HG03135 (cell line): ENCODE data around the gene TM9SF2.
"Not testable (repeated sequence)": the region's sequence is repeated elsewhere in the genome, so short reads cannot be mapped to it uniquely, and the experiment has no call there.

Experiments used
- ATAC-seq: cut with Tn5 transposase; IDR thresholded peaks from one replicate; pipeline ENCODE4 v1.9.1; 2021; ENCODE audit warnings: mild to moderate bottlenecking, moderate library complexity; ENCODE audit not compliant: unreplicated experiment

Gene TM9SF2

DNA sequence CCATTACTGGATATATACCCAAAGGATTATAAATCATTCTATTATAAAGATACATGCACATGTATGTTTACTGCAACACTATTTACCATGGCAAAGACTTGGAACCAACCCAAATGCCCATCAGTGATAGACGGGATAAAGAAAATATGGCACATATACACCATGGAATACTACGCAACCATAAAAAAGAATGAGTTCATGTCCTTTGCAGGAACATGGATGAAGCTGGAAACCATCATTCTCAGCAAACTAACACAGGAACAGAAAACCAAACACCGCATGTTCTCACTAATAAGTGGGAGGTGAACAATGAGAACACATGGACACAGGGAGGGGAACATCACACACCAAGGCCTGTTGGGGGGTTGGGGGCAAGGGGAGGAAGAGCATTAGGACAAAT is 9.5 kb upstream of the TM9SF2 start:
- not testable (repeated sequence) for ATAC-seq

DNA sequence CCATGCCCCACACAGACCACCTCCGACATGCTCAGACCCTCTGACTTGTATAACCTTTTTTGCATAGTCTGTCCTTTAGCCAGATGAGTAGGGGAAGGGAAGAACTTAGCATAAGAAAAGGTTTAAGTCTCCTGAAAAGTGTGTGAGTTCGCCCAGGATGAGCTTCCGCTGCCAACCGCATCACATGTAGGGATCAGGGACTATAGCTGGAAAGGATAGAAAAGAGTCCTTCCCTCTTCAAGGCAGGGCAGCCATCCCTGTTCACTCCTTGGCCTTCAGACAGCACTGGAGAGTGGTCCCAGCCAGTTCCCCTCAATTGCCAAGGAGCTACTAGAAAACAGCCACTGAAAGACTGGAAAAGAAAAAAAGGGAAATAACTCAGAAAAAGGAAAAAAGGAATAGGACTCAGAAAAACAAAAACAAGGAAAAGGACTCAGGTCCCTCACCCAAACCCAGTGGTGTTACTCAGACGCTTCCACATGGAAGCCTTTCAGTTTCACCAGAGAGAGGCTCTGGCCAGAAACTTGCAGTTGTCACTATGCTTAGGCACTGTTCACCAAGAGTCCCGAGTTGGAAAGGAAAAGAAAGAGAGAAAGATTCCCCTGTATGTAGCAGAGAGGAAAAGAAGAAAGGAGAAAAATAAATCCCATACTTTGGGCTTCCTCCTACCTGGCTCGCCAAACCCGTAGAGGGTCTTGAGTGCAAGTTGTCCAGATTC is 5.6 kb upstream of the TM9SF2 start:
- ATAC-seq = no peak

DNA sequence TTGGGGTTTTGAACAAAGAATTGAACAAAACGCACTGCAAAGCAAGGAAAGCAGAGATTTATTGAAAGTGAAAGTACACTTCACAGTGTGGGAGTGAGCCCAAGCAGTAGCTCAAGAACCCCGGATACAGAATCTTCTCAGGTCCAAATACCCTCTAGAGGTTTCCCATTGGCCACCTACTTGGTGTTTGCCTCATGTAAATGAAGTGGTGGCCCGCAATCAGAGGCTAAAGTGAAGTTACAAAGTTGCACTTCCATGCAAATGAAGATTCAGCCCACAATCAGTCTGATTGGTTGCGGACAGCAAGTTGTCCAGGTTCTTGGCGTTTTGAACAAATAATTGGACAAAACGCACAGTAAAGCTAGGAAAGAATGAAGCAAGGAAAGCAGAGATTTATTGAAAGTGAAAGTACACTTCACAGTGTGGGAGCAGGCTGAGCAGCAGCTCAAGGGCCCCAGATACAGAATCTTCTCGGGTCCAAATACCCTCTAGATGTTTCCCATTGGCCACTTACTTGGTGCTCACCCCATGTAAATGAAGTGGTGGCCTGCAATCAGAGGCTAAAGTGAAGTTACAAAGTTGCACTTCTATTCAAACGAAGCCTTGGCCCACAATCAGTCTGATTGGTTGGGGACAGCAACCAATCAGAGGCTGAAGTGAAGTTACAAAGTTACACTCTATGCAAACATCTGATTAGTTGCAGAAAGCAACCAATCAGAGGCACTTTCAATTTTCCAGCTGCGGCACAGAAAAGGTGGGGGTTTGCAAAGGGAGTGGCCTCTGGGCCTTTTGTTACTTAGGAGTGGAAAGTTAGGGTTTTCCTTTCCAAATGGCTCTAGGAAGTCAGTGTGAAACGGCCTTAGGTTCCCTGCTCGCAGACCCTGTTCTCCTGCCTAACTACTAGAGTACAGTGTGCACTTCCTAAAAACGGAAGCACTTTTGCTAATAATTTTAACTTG is 4.8 kb upstream of the TM9SF2 start:
- ATAC-seq = peak; percentile 42

DNA sequence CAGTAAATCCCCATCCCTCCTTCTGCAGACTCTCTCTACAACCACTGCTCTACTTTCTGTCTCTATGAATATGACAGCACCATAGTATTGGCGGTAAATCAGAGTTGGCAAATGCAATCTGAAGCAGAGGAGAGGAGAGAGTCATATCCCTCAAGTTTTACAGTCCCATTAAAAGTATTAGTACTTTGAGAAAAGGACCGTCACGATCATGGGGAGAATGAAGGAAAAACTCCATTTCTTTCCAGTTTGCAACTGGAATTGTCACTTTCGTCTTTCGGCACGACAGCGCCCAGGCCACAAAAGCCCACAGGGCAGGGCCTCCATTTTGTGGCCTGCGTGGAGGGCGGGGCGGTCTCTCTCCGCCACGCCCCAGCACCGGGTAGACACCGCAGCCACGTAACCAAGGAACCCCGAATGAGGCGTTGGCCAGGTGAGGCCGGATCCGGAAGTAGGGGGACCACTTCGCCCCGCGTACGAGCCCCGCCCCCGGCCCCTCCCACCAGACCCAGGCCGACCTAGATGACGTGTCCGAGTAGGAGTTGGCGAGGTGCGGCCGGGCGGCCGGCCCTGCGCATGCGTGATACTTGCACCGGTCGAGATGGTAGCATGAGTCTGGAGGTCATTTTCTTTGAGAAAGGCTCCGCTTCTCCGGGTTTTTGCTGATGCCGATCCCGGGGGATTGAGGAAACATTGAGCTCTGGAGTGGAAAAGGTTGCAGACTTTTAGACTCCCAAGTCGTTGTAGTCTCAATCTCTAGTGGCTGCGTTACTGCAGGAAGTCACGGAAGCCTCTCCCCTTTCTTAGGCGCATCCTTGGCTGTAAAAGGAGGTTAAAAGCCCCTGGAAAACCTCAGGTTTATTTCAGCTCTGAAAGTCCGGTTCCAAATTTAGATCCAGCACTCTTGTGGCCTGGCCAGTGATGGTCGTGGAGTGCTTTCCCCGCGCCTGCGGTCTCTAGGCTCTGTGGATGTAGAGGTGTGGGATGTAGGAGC is 2.8 kb upstream of the TM9SF2 start:
- peak; percentile 50 for ATAC-seq

DNA sequence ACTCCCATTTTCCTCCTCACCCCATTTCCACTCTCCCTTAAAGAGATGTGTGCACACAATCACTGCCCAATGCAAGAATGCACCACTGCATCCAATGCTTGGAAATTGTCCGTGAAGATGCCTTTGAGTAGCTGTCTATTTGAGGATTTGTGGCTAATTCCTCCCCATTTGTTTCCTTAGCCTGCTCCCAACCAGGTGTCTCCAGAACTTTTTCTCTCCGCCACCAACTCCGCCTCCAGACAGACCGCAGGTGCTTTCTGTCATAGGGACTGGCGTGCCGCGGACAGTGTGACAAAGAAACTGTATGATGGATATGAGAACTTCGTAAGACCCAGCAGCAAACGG is 461 bp upstream of the TM9SF2 start:
- peak; percentile 7 for ATAC-seq

DNA sequence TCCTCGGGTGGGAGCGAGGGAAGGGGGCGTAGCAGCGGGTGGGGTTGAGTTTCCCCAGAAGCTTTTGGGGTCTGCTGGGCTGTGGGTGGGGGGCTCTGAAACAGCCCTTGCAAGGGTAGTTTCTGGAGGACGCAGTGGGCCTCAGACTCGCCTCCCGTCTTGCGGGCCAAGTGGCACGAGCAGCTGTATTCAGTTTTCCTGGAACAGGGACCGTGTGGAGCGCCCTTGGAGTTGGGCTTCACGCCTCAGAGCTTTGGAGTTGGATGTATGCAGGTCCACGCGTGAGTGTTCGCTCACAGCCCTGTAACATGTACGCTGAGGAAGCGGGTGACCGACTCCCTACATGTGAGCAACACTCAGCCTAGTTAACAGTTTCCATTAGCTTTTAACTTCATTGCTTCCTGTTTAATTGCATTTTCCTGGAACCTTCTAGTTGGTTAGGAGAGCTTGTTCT is 603 bp downstream of the TM9SF2 start:
- no peak for ATAC-seq

DNA sequence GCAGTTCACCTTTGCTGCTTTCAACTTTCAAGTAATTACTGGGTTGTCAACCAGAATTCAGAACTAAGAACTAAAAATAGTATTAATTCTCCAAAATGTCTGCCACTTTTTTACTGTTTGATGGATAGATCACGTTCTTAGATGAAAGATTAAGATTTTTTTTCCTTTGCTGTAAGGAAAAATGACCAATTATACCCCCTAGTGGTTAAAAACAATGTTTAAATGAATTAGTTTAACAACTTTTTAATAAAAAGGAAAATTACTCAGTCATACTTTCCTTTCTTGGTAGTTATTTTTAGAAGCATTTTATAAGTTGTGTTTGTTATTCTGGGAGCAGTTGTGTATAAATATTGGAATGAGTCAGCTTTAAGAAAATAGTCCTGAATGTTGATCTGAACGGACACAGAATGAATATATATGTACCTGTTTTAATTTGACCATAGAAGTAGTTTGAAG is 4.6 kb downstream of the TM9SF2 start:
- no peak for ATAC-seq

DNA sequence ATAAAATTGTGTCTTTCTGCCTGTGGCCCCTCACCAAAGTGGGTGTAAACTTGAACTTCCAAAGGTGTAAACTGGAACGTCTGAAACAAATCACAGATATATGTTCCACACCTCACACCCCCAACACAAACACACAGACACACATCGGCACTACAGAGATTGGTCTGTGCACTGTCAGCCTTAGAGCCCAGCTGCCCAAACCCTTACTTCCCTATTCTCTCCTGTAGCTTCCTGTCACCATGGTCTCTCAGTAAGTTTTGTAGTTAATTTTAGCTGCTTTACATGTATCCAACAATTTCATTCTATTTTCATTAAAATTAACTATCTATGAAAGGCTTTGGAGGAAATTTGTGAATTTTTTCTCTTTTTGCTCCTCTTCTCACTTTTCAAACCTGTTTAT is 5.4 kb downstream of the TM9SF2 start:
- peak; percentile 80 for ATAC-seq

DNA sequence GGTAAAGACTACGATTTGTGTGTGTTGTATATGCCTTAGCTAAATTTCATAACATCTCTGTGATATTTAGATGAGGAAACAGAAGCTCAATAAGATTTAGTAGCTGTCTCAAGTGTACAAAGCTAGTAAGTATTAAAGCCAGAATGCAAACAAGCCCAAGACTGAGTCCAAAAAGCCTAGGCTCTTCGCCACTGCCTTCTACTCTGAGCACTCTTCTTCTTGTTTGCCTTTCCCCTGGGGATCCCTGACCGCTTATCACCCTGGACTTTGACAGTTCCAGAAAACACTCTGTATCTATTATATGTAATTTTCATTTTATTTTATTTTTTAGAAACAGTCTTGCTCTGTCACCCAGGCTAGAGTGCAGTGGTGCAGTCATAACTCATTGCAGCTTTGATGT is 5.8 kb downstream of the TM9SF2 start:
- peak; percentile 22 for ATAC-seq

DNA sequence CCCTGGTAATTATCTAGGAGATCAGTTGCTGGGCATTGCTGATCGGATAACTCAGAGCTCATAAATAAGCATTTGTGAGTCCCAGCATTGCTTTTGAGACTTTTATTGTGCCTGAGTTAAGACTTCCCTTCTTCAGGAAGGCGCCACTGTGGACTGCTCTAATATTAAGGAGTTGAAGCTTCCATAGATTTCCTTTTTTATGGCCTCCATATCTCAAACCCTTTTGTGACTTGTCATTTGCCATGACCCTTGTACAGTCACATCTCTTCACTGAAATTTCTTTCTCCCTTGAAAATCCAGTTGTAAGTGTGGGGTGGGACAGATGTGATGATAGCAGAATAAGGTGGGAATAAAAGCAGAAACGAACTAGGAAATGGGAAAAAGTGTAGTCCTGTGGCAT is 6.3 kb downstream of the TM9SF2 start:
- ATAC-seq = no peak

DNA sequence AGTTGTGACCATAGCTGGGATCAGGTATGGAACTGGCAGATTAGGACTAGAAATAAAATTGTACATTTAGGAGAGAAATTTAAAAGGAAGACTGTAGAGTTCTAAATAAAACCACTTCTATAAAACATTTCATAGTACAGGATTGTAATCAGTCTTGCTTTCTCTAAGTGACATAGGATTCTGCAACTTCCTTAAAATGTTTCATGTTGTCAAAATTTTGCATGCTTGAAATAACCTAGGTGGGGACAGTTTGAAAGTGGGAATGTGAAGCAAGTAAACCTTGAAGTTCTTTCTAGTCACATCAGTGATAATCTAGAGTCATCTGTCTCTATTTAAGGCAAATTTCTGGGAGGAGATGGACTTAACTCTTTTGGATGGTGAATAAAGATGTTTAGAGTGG is 6.7 kb downstream of the TM9SF2 start:
- no peak for ATAC-seq

DNA sequence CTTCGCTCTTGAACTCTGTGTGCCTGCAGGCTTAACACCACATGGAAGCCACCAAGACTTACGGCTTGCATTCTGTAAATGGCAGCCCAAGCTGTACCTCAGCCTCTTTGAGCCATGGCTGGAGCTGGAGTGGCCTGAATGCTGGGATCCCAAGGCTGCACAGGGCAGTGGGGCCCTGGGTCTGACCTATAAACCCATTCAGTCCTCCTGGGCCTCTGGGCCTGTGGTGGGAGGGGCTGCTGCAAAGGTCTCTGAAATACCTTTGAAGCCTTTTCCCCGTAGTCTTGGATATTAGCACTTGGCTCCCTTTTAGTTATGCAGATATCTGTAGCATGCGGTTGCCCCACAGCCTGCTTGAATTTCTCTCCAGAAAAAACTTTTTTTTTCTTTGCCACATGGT is 8.2 kb downstream of the TM9SF2 start:
- no peak for ATAC-seq

DNA sequence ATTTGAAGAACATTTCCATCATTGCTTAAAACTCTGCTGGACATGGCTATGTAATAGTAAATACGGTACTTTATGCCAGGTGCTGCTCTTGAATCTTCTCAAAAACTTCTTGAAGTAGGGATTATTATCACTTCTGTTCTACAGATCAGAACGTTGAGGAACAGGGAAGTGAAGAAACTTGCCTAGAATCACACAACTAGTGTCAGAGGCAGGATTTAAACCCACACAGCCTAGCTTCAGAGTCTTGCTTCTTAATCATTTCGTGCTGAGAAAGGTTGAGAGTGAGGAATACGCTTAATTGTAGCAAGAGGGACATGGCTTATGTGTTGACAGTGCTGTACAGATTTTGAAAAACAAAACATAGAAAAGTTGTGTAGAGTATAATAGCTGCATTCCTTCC is 13.5 kb downstream of the TM9SF2 start:
- ATAC-seq = no peak

DNA sequence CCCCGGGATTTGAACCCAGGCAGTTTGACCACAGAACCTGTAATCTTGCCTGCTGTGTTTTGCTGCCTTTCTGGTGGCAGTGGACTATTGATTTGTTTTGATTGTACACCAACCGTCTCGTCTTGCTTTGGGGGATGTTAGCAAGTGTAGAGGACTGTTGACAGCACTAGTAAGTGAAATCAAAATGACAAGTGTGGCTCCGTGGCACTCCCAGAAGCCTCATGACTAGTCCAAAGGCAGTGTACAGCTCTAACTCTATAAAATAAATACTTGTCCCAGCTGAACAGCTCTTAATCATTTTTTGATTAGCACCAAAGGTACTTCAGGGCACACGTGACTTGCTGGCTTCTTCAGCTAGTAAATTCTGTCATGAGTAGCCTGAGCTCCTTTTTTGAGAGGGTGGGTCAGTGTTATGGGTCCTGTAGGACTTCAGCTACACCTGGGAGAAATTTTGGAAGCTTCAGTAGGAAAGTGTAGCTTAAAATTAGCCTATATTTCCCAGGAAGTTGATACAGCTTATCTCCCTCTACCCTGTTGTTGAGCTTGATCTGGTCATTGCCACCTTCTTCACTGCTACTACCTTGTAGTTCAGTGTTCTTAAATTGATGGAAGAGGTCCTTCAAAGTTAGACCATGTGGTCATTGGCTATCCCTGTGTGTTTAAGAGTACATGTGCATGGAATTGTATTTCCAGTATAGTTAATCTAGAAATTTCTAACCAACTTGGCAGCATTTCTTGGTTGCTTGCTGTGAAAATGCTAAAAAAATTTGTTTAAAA is 15.1 kb downstream of the TM9SF2 start:
- no peak for ATAC-seq

DNA sequence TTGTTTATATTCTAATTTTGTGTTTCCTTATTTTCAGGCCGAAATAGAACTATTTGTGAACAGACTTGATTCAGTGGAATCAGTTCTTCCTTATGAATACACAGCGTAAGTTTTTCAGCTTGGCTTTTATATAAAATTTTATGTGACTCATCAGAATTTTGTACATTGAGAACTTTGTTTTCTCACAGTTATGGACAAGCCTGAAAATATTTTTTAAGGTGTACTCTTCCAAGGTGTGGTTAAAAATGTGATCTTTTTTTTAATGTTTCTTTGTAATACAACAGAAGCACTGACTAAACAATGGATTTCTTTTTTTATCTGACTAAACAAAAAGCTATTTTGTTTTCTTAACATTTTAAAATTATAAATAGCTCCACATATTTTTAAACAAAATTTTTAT is 16.3 kb downstream of the TM9SF2 start:
- no peak for ATAC-seq

DNA sequence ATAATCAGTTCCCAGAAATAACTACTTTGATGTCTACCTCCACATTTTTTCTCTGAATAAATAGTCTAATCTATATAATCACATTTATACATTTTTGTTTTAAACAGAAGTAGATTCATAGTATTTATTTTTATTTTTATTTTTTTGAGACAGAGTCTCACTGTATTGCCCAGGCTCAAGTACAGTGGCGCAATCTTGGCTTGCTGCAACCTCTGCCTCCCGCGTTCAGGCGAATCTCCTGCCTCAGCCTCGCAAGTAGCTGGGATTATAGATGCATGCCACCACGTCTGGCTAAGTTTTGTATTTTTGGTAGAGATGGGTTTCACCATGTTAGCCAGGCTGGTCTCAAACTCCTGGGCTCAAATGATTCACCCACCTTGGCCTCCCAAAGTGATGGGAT is 16.7 kb downstream of the TM9SF2 start:
- ATAC-seq = no peak

DNA sequence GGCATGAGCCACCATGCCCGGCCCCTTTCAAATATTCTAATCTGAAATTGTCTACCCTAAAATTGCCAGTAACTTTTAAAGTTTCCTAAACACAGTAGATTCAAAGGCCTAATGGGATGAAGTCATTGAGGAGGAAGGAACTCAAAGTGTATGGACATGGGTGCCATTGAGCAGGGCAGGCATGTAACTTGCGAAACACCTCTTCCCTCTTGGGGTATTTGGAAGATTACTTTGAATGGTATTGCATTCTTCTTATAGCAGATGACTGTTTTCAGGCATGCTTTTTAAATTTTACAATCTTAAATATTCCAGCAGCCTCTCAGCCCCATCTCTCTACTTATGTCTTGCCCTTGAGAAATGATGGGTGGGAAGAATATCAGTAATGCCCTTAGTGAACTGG is 21.0 kb downstream of the TM9SF2 start:
- ATAC-seq = no peak

DNA sequence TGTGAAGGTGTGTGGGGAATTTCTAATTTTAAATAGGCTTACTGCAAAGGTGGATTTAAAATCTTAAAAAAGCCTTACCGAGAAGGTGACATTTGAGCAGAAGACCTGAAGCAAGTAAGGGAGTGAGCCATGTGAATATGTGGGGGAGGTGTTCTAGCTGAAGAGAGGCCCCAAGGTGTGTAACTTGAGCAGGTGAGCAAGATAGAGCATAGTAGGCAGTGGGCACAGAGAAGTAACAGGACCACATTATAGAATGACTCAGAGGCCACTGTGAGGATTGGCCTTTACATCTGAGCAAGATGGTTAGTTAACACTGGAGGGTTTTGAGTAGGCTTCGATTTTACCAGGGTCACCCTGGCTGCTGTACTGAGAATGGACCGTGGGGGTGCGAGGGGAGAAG is 22.6 kb downstream of the TM9SF2 start:
- ATAC-seq = no peak

DNA sequence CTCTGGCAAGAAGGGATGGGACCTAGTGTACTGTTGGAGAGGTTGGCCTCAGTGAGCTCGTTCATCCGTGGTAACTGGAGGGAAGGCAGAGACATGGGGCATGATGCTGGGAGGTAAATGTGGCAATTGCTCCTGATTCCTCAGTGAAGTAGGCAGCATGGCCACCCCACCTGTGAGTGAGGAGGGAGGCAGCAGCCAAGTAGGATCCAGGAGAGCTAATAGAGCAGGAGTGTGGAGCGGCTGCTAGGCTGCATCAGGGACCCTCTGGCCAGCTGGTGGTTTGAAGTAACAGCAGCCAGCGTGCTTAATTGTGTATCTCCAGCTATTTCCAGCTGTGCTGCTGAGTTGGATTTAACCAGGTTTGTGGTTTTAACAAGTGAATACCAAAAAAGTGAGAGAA is 24.7 kb downstream of the TM9SF2 start:
- no peak for ATAC-seq

DNA sequence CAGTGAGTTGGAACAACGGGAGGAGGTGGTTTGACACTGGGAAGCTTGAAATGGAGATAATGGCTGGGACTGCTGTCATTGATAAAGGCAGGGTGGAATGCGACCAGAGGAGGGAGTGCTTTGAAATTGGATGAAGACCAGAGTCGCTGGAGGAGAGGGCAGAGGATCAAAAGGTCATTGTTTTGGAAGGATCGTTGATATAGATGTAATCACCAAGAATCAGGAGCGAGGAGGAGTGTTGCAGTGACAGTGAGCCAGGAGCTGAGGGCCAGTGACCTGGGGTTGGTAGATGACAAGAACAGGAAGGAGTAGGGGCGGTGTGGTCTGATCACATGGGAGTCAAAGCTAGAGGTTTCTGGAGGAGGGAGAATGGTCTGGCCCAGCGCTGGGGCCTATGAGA is 25.3 kb downstream of the TM9SF2 start:
- ATAC-seq = no peak
